HG03175 (cell line): ENCODE measurements around the gene PCNX2.

ENCODE experiments used
- ATAC-seq: cut with Tn5 transposase; IDR thresholded peaks from one replicate; pipeline ENCODE4 v1.9.1; 2021; ENCODE audit warnings: mild to moderate bottlenecking, moderate library complexity; ENCODE audit not compliant: unreplicated experiment

The PCNX2 gene

GRCh38 chr1:233320023-233320422, 24.5 kb upstream of the PCNX2 start:
- no peak for ATAC-seq

- no peak for ATAC-seq
Measured at GRCh38 chr1:233319272-233319671, 23.7 kb upstream of the PCNX2 start.

DNA sequence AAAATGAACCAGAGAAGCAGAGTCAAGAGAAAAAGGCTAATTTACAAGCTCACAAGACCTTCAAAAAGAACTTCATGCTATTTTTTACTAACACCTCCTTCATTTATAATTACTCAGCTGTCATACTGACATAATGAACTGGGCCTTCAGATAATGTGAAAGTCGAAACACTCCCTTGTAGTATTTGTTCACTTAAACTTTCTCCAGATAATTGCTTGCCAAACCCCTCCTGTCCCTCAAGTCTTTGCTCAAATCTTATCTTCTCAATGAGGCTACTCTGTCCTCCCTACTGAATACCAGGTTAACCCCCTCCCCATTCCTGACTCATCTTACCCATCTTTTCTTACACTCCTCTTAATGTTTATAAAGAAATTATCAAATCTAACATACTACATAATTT, 20.9 kb upstream of the PCNX2 start:
- ATAC-seq = no peak

DNA sequence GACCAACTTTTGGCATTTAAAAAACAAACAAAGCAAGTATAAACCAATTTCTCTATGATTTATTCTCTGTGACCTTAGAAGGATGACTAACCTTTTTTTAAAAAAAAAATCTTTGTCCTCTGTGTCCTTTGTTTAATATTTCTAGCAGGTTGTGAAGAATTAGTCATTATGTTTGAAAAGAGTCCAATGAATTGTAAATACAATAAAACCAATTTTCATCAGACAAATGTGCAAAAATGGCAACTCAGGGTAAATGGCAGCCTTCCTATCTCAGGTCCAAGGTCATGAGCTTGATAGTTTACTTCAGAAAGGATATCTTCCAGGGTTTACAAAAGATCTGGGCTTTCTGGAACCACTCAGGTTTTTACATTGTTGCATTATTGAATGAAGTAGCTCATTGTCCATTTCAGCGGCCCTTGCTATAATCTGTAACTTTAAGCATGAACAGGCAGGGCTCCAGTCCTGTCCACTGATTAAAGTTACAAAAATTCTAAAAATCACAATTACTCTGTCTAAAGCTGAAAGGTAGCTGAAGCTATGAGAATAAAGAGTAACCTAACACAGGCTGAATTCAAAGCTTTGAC, 20.3 kb upstream of the PCNX2 start:
- ATAC-seq = no peak

GRCh38 chr1:233313434-233314155, 18.1 kb upstream of the PCNX2 start:
- ATAC-seq = no peak

- ATAC-seq = no peak
Measured at GRCh38 chr1:233304489-233305102, 9.1 kb upstream of the PCNX2 start.

DNA sequence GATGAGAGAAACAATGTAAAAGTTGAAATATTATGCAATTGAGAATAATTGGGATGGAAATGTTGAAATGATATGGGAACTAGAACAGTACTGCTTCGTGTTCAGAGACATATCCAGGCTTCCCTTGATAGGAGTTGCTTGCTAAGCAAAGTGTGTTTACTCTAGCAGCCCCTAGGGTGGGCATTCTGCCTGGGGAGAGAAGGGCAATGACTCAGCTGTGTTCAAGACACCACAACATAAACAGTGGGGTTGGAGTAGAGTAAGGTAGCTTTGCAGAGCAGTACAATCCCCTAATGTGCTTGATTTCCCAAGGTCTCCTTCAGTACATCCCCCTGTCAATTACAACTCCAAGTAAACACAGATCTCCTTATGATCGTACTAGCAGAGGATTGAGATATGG, 4.8 kb upstream of the PCNX2 start:
- ATAC-seq = no peak

- no peak for ATAC-seq
Measured at GRCh38 chr1:233299450-233299849, 3.9 kb upstream of the PCNX2 start.

DNA sequence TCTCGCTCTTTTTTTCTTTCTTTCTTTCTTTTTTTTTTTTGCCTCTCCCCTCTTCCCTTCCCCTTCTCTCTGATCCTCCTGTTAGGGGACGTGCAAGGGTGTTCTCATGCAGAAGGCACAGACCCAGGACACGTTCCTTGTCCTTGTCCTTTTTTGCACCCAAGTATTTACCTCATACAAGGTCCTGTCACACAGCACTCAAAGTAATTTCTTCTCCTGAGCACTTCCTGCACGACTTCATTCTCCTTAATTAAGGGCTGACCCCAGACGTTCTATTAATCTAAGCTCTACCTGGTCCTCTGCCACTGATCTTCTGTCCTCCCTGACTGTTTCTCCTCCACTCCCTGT, 424 bp upstream of the PCNX2 start:
- no peak for ATAC-seq

DNA sequence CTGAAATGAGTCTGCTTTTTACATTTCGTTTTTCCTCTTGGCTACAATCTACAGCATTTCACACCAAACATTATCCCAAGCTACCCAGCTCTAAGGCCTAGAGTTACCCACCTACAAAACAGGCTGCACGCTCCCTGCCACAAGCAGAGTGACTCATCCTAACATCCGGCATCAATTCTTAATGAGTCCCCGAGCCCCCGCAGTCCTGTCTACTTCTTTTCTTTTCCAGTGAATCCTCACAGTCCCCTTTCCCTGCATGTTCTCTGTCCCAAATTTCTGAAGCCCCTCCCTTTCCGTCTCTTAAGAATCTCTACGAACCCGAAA, 650 bp downstream of the PCNX2 start:
- peak; percentile 48 for ATAC-seq

GRCh38 chr1:233293556-233294446, 1.7 kb downstream of the PCNX2 start:
- ATAC-seq = no peak

DNA sequence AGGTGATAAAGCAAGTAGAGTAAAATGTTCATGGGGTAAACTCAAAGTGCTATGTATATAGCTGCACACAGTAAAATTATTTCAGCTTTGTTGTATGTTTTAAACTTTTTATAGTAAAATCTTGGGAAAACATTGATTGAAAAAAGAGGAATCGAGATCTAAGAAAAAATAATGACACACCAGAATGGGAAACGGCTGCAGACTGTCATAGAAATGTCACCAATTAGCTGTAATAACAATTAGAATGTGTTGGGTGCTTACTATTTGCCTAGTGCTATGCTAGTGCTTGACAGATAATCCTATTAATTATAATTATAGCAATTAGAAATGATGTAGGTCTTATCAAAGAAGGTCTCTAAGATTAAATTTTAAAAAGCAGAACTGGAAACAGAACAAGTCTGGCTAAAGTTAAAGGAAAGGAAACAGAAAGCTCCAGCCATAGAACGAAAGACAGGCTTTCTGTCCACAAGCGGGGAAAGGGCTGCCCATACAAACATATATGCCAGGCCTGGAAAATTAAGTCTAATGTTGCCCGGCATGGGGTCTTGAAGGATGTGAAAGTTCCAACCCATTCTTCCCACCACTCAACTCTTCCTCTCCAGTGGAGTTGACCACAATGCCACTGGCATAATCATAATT, 5.0 kb downstream of the PCNX2 start:
- ATAC-seq = no peak

GRCh38 chr1:233289676-233290075, 5.8 kb downstream of the PCNX2 start:
- no peak for ATAC-seq

GRCh38 chr1:233282582-233282886, 13.0 kb downstream of the PCNX2 start:
- no peak for ATAC-seq

GRCh38 chr1:233281711-233282581, 13.6 kb downstream of the PCNX2 start:
- ATAC-seq = peak; percentile 90

DNA sequence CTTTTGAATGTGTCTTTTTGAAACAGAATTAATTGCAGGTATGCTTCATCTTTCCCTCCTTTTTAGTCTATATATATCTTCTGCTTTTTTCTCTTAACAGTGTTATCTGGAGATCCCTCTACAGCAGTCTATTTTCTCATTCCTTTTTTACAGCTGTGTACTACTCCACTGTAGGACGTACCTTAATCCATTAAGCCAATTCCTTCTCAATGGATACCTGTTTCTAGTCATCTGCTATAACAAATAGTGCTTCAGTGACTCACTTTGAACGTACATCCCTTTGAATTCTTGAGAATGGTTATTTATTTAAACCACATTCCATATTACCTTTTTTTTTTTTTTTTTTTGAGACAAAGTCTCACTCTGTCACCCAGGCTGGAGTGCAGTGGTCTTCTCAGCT, 15.6 kb downstream of the PCNX2 start:
- no peak for ATAC-seq

DNA sequence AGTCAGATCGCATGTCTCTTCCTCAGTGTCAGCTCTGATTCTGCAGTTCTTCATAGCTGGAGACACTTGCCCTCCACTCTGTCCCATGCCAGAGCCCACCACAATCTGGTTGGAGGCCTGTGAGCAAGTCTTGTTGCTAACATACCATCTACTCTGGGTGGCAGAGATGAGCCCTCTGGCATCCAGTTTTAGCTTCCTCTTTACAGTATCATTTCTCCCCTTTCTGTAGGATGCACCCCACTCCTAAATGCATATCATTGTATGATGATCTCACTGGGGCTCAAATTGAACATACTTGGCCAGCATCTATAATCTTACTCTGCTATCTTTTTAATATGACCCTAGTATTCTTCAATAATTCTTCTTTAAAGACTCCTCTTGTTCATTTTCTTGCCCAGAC, 16.9 kb downstream of the PCNX2 start:
- ATAC-seq = no peak

GRCh38 chr1:233277637-233278606, 17.6 kb downstream of the PCNX2 start:
- no peak for ATAC-seq

- ATAC-seq = no peak
Measured at GRCh38 chr1:233269656-233270055, 25.9 kb downstream of the PCNX2 start.
